GM18858 (cell line): Measurements from ENCODE around the gene ING5.
"Not testable (repeated sequence)": the region's sequence is repeated elsewhere in the genome, so short reads cannot be mapped to it uniquely, and the experiment has no call there.

Experiments used
- ATAC-seq: cut with Tn5 transposase; IDR thresholded peaks from one replicate; pipeline ENCODE4 v1.9.1; 2021; ENCODE audit not compliant: unreplicated experiment

The ING5 gene

DNA sequence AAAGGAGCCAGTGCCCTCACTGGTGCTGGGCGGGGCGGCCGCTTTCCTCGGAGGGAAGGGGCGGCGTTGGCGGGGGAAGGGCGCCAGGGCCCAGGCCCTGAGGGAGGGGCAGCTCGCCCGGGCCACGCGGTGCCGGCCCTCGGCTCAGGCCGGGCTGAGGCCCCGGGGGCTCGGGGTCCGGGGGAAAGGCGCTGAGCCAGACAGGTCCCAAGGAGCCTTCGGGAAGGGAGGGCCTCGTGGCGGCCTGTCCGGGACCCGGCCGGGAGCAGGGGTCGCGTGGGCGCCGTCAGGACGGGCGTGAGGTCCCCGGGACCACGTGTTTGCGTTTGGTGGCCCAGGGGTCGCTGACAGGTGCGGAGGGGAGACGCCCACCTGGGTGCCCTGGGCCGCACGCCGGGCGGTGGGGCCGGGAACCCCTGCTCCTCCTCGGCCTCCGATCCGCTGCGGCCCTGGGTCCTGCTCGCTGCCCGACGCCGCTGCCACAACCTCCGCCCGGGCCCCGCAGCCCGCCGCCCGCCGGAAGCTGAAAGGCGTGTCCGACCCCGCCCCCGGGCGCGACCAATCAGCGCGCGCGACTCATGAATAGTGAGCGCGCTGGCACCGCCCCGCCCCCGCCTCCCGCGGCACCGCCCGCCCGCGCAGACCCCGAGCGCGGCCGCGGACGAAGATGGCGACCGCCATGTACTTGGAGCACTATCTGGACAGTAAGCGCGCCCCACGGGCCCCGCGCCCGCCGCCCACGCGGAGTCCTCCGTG, at the start of gene ING5:
ING5 (plus strand) TSS at position 641 of the 756 bp plus-strand sequence; CDS start at position 668, 27 bp downstream.
- peak; percentile 31 for ATAC-seq

DNA sequence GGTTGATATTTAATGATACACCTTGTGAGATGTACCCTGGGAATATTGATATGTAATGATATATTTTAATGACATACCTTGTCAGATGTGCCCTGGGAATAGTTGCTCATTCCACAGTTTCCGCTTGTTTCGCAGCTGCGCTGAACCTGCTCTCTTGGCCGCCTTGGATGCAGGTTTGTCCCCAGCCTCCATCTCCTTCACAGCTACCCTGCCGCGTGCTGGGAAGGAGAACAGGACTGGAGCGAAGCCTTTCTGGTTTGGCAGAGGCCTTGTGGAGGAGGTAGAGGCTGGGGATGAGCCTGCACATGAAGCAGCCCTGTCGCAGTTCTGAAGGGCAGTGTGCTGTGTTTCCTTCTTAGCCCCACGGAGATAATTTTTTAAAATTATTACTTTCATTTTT, 49.7 kb upstream of the ING5 start:
- no peak for ATAC-seq

DNA sequence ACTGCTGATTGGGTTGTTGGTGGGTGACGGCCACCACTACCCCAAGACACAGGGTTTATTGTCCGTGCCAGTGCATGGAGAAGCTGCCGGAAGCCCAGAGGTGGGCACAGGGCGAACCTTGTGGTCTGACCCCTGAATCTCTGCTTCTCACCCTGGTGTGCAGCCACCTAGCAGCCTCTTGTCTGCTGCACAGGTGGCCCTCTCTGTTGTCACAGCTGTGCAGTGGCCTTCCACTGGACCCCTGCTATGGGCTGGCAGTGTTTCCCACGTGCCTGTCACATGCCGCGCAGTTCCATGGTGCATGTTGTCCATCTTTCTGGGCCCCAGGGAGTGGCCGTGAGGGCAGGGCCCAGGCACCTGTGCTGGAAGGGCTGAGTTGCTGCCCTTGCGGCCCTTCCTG, 49.1 kb upstream of the ING5 start:
- ATAC-seq, result no peak

DNA sequence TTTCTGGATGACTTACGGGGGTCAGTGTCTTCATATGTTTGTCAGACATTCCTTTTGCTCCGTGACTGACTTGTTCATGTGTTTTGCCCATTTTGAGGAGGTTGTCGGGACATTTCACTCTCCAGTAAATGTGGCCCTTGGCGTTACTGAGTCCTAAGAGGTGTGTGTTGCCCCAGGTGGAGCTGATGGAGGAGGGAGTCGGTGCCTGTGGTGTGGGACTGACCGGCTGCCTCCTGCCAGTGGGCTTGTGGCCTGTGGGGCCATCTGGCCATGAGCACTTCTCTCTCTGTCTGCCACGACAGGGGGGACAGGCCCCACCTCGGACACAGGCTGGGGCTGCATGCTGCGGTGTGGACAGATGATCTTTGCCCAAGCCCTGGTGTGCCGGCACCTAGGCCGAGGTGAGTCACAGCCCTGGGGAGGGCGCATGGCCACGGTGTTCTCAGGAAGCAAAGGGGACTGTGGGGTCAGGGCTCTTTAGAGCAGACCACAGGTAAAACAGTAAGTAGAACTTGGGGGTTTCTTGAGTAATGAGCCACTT, 48.6 kb upstream of the ING5 start:
- no peak for ATAC-seq

DNA sequence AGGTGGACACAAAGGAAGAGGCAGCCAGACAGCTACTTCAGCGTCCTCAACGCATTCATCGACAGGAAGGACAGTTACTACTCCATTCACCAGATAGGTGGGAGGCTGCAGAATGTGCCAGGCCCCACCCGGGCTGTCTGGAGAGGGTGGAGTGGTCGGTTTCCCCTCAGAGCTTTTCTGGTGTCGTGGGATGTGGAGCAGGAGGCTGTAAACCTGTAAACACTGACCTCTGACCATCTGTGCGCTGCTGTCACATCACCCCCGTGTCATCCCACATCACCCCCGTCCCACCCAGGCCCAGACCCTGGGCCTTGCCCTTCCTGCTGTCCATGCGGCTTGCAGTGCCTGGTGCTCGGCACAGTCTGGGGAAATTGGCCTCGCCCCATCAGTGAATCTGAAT, 47.3 kb upstream of the ING5 start:
- ATAC-seq, result no peak

DNA sequence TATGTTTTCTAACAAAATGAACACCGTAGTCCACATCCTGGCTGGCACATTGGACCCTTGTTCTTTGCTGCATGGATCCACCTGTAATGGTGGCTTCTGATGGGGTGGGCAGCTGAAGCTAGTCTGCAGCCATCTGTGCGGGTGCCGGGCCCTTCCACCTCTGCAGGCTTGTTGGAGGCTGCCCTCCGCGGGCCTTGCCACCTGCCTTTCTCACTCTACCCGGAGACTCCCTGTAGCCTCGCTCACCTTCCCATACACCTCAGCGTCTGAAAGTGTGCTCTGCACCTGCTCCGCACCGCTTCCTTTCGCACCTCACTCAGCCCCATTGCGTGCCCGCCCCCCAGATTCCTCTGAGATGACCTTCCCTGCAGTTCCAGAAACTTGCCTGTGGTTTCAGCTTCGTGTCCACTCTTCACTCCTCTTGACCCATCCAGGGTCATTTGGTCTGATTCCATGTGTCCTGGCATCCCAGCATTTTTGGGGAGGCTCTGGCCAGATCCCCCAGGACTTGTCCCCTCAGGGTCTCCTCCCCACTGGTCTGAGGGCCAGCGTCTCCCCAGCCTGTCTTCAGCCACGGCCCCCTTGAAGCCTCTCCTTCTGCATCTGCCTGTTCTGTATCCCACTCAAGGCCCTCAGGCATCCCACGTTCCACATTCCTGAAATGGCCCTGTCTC, 46.2 kb upstream of the ING5 start:
- ATAC-seq, result no peak

DNA sequence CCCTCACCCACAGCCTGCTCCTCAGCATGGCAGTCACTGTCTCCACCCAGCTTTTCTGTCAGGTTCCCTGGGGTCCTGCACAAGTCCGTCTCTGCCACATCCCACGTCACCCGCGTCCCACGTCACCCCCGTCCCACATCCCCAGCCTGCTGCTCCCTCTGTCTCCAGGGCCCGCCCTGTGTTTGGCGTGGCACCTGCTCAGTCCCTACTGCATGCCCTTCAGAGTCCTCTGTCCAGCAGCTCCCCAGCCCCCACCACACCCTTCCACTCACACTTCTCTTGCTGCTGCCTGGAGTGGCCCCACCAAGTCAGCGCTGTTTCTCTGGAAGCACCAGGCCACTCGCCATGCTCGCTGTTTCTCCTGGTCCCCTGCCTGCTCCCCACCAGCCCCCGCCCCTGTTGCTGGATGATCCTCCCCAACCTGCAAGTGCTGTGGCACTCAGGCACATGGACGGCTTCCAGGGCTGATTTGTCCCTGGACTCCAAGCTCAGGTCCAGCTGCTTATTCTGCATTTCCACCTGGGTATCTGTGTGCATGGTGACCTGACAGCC, 45.6 kb upstream of the ING5 start:
- no peak for ATAC-seq

DNA sequence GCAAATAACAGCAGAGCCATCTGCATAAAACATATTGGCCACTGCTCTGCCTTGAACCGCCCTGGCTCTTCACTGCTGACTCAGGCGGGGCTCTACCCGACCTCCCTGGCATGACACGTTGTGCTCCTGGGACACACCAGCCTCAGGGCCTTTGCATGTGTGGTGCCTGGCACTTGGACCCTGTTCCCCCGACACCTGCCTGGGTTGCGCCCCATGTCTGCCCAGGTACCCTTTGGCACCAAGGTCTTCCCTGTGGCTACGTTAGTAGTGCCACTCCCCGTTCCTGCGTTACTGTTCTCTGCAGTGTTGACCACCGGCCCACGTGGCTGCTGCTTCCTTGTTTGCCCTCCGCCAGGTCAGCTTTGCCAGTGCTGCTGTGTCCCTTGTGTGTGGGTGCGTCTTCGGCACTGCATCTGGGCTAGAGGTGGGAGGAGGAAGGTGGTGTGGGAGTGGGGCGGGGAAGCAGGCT, 44.0 kb upstream of the ING5 start:
- no peak for ATAC-seq

DNA sequence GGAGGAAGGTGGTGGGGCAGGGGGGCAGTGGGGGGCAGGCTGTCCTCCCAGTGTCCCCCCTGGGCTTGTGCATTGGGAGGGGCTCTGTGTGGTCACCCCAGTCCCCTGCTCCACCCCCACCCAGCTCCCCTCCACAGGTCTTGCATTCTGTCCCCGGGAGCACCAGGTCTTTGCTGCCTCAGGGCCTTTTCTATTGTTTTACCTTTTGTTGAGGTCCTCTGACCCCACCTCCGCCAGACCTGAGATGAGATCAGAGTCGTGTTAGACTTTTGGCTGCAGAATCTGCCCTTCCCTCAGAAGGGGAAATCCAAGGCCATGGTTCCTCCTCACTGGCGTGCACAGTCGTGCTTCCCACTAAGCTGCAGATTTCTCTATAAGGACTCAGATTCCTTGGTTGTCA, 43.5 kb upstream of the ING5 start:
- ATAC-seq, result no peak

DNA sequence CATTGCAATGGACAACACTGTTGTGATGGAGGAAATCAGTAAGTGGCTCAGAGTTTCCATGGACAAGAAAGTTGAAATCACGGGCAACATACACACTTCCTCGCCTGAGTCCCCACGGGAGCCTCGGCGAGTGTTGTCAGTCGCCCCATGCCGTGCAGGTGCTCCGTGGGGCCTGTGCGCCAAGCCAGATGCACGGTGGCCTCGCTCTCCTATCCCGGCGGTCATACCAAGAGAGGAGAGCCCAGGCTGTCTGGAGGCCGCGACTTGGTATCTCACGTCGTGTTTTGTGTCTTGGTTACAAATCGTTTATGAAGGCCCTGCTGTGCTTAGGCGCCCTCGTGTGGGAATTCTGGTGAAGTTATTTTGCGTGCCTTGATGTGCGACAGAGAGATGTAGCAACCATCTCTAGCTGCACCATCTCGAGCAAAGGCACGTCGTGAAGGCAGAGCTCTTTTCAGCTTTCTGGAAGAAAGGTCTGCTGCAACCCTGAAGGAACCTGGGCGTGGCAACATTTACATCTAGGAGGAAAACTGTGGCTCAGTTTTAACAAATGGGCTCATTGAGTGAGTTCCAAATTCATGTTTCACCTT, 42.6 kb upstream of the ING5 start:
- ATAC-seq, result no peak

DNA sequence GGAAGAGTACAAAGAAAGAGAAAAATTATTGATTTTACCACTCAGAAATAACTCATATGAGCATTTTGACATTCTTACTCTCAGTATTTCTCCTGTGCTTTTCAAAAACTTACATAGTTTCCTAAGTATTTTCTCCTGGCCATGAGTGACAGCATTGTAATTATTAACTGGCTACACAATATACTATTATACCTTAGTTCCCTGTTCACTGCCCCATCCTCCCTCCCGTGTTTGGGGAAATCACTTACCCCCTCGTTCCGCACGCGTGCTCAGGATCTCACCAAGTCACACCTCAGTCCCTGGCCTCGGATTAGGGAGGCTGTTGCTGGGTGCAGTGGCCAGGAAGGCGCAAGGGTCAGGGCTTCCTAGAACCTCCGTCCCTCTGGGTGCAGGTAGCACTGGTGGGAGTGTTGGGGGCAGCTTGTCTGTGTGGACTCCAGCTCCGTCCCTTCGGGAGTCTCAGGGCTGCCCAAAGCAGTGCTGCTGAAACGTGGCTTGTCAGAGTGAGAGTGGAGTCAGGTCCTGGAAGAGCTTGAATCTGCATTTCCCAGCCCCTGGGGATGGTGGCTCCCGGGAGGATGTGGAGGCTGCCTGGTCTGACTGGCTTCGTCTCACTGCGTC, 41.1 kb upstream of the ING5 start:
- ATAC-seq, result no peak

DNA sequence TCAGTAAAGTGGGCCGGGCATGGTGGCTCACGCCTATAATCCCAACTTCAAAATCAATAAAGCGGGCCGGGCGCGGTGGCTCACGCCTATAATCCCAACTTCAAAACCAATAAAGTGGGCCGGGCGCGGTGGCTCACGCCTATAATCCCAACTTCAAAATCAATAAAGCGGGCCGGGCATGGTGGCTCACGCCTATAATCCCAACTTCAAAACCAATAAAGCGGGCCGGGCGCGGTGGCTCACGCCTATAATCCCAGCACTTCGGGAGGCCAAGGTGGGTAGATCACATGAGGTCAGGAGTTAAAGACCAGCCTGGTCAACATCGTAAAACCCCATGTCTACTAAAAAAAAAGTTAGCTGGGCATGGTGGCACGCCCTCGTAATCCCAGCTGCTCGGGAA, 39.1 kb upstream of the ING5 start:
- not testable (repeated sequence) for ATAC-seq

DNA sequence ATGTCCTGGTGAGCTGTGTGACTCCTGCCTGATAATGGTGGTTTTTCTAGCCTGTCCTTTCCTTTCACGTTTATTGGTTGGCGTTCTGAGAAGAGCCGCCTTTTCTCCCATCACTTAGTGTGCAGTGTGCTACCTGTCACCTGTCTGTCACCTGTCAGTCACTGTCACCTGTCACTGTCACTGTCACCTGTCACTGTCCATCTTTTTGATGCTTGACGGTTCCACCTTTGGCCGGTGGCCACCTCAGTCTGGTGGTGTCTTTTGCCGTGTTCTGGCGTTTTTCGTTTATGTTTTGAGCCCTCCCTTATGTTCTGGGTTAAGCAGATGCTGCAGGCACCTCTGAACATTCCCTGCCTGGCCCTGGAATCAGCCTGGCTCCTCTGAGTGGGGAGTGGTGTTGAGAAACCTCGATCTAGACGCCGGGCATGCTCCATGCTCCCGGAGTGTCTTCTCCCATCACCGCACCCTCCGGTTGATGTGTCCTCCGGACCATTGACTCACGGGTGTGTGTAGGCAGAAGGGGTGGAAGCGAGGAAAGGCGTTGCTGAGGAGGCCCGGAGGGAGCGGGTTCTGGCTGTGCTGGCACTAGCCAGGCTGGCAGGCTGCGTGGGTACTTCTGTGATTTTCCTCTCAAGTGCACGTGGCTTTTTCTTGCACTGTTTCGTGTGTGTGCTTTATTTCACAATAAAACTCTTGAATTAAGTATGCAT, 36.0 kb upstream of the ING5 start:
- no peak for ATAC-seq

DNA sequence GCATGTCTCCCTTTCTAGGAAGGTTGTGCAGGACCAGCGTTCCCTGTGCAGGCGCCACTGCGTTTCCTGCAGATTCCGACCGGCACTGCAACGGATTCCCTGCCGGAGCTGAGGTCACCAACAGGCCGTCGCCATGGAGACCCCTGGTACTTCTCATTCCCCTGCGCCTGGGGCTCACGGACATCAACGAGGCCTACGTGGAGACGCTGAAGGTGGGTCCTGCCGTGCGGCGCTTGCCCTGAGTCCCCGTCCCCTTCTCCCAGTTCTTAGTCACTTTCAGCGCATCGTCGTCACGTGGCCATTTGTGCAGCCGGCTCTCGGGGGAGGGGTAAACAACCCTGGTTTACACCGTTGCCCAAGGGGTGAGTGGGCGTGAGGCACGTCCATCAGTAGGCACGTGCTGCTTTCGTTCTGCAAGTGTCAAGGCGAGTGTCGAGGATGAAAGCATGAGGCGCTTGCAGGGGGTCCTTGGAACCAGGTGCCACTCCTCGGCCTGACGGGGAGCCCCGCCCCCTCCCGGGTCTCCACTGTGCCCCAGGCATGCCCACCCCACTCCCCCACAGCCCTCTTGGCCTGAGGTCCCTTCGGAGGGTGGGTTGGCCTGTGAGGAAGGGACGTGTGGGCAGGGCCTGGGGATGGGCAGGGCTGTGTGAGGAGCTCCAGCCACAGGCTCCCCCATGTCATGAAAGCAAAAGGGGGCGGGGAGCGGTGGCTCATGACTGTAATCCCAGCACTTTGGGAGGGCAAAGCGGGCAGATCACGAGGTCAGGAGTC, 35.0 kb upstream of the ING5 start:
- ATAC-seq, result no peak

DNA sequence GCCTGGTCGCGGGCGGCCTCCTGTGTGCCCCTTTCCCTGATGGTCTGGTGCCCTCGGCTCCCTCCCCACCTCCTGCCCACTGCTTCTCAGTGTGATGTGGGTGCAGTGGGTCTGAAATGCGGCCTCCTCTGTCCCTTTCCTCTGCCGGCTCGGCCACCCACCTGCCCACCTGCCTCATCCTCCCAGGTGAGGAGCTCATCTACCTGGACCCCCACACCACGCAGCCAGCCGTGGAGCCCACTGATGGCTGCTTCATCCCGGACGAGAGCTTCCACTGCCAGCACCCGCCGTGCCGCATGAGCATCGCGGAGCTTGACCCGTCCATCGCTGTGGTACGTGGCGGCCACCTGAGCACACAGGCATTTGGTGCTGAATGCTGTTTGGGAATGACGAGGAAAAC, 33.5 kb upstream of the ING5 start:
- no peak for ATAC-seq

DNA sequence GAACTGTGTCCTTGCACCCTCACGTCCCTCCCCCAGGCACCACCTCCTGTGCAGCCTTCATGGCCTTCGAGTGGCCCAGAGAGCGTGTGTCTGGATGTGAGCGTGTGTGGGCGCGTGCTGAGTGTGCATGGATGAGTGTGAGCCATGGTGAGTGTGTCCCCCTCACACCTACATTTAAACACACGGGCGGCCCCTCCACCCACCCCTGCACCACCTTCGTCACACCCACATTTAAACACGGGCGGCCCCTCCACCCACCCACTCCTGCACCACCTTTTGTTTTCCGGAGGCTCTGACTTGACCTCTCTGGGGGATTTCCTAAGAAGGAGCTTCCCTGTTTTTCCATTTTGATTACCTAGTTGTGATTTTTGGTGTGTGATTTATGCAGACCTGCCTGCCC, 33.0 kb upstream of the ING5 start:
- ATAC-seq, result no peak

DNA sequence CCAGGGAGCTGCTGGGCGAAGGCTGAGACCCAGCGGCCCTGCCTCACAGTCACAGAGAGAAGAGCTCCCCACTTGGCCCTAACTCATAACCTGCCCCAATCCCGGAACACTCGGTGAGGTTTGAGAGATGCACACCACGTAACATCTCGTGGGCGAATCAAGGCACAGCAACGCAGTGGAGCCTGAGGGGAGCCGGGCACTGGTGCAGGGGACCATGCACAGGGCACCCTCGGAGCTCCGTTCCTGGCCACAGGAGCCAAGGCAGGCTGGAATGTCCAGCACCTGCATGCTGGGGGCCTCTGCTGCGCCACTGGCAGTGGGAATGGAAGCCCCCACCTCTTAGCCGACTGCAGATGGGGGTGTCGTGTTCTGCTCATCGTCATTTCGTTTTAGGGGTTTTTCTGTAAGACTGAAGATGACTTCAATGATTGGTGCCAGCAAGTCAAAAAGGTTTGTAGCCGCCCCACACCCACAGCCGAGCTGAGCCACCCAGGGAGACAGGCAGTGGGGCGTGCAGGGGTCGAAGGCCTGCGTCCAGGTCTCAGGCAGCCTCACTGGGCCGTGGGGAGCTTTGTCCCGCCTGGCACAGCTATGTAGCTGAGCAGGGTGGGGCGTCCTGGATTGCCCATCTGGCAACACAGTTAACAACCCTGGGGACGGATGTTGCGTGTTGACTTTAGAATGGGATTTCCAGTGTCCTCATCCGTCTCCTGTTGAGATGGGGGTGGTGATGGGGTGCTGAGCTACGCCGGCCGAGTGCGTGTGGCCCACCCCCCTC, 31.3 kb upstream of the ING5 start:
- ATAC-seq, result no peak

DNA sequence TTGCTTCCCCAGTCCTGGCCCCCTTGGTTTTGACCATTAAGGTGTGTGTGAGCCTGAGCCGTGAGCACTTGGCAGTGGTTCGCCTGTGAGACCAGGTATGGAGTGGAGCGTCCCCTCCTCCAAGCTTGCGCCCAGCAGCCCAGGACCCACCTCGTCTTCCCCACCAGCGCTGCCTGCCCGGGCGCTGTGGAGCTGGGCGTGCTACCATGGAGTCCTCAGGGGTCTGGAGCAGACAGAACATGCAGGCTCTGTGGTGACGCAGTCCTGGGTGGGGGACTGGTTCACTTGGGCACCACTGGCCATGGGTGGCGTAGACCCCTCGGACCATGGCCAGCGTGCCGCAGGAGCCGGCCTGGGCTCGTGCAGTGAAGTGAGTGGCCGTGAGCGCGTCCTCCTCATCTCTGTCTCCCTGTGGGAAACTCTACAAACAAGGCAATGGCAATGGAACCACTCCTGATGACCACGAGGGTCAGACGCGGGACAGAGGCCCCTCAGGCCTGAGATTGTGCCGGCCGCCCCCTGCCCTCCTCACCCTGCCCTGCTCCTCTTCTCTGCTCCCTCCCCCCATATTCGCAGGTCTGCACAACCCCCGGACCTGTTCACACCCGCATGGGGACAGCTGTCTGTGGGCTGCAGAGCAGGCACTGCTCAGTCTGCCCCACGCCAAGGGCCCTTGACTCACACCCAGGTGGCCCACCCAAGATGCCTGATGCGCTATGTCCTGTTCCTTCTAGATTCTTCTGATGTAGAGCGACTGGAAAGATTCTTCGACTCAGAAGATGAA, 30.2 kb upstream of the ING5 start:
- ATAC-seq, result no peak
